ENCODE measurements around the gene GXYLT2. TPM values are rescaled to one million over a fixed set of nuclear protein-coding genes. Genes with fewer than 3 reads are reported as not detected.
"Not testable (repeated sequence)": the region's sequence is repeated elsewhere in the genome, so short reads cannot be mapped to it uniquely, and the experiment has no call there.

Gene GXYLT2
- total RNA-seq, 2 donors from 2014 or later = 0.10 TPM; not detected in 1

GRCh38 chr3:73003050-73003449 is 115.2 kb downstream of the GXYLT2 start:
- not testable (repeated sequence) for H3K36me3 Mint-ChIP-seq (ENCODE audit: low read depth)

GRCh38 chr3:73004316-73004715 is 116.5 kb downstream of the GXYLT2 start:
- ATAC-seq (no peak), DNase-seq (no peak)
- H3K27me3 Mint-ChIP-seq = no peaks in the 10 kb centered on the region
- no peak overlapping the region for H3K4me3 Mint-ChIP-seq
- H3K36me3 Mint-ChIP-seq (ENCODE audit: low read depth) = peaks cover 12% of the 10 kb centered on the region
- no peaks in the 10 kb centered on the region for H3K9me3 ChIP-seq (ENCODE audit: control insufficient read depth, low read length, poor library complexity, severe bottlenecking)
- peaks cover 55% of the 10 kb centered on the region for H3K4me1 Mint-ChIP-seq
- peak overlapping the region; percentile 37 for H3K27ac Mint-ChIP-seq

More at GRCh38 chr3:73003050-73003449, 115.2 kb downstream of the GXYLT2 start:
- not testable (repeated sequence) for DNase-seq; H3K9me3 ChIP-seq (ENCODE audit: control insufficient read depth, low read length, poor library complexity, severe bottlenecking); ATAC-seq; H3K27me3 Mint-ChIP-seq
- Mint-ChIP-seq H3K27ac (peak overlapping the region; percentile 37), H3K4me1 (peaks cover 53% of the 10 kb centered on the region), H3K4me3 (peak overlapping the region; percentile 19)

GRCh38 chr3:73007992-73008712 is 120.3 kb downstream of the GXYLT2 start:
- no peaks in the 10 kb centered on the region for H3K27me3 Mint-ChIP-seq
- H3K4me1 Mint-ChIP-seq = peaks cover 59% of the 10 kb centered on the region
- no peaks in the 10 kb centered on the region for H3K9me3 ChIP-seq (ENCODE audit: control insufficient read depth, low read length, poor library complexity, severe bottlenecking)
- no peak for DNase-seq
- H3K36me3 Mint-ChIP-seq (ENCODE audit: low read depth) = peaks cover 9% of the 10 kb centered on the region
- H3K27ac Mint-ChIP-seq = peak overlapping the region; percentile 83
- no peak for ATAC-seq
- peak overlapping the region; percentile 25 for H3K4me3 Mint-ChIP-seq

GRCh38 chr3:73009008-73009407 is 121.2 kb downstream of the GXYLT2 start:
- Mint-ChIP-seq H3K4me3 (peak overlapping the region; percentile 49), H3K4me1 (peaks cover 57% of the 10 kb centered on the region), H3K36me3 (ENCODE audit: low read depth) (peaks cover 9% of the 10 kb centered on the region), H3K27ac (peak overlapping the region; percentile 83), H3K27me3 (no peaks in the 10 kb centered on the region)
- no peak for DNase-seq
- no peaks in the 10 kb centered on the region for H3K9me3 ChIP-seq (ENCODE audit: control insufficient read depth, low read length, poor library complexity, severe bottlenecking)
- no peak for ATAC-seq

- no peaks in the 10 kb centered on the region for H3K27me3 Mint-ChIP-seq
- no peak overlapping the region for H3K4me3 Mint-ChIP-seq
- DNase-seq (no peak), ATAC-seq (no peak)
- H3K9me3 ChIP-seq (ENCODE audit: control insufficient read depth, low read length, poor library complexity, severe bottlenecking) = no peaks in the 10 kb centered on the region
- H3K4me1 Mint-ChIP-seq = peaks cover 53% of the 10 kb centered on the region
- peaks cover 9% of the 10 kb centered on the region for H3K36me3 Mint-ChIP-seq (ENCODE audit: low read depth)
- H3K27ac Mint-ChIP-seq = peak overlapping the region; percentile 83
These were observed 121.9 kb downstream of the GXYLT2 start for GRCh38 chr3:73009750-73010149.

GRCh38 chr3:73010158-73010557 is 122.3 kb downstream of the GXYLT2 start:
- H3K36me3 Mint-ChIP-seq (ENCODE audit: low read depth) = peaks cover 9% of the 10 kb centered on the region
- H3K27ac Mint-ChIP-seq = peak overlapping the region; percentile 83
- H3K9me3 ChIP-seq (ENCODE audit: control insufficient read depth, low read length, poor library complexity, severe bottlenecking) = no peaks in the 10 kb centered on the region
- DNase-seq (no peak), ATAC-seq (no peak)
- no peaks in the 10 kb centered on the region for H3K27me3 Mint-ChIP-seq
- H3K4me1 Mint-ChIP-seq = peaks cover 53% of the 10 kb centered on the region
- no peak overlapping the region for H3K4me3 Mint-ChIP-seq

- Mint-ChIP-seq H3K4me1 (peaks cover 41% of the 10 kb centered on the region), H3K4me3 (peak overlapping the region; percentile 2), H3K27ac (peak overlapping the region; percentile 37)
These were observed 130.5 kb downstream of the GXYLT2 start for GRCh38 chr3:73018298-73018697.

GRCh38 chr3:73018790-73019441 is 131.1 kb downstream of the GXYLT2 start:
- no peaks in the 10 kb centered on the region for H3K9me3 ChIP-seq (ENCODE audit: control insufficient read depth, low read length, poor library complexity, severe bottlenecking)
- Mint-ChIP-seq H3K27me3 (no peaks in the 10 kb centered on the region), H3K4me3 (peak overlapping the region; percentile 2), H3K36me3 (ENCODE audit: low read depth) (peaks cover 4% of the 10 kb centered on the region), H3K27ac (peak overlapping the region; percentile 37), H3K4me1 (peaks cover 40% of the 10 kb centered on the region)
- no peak for DNase-seq
- no peak for ATAC-seq

More at GRCh38 chr3:73018298-73018697, 130.5 kb downstream of the GXYLT2 start:
- H3K9me3 ChIP-seq (ENCODE audit: control insufficient read depth, low read length, poor library complexity, severe bottlenecking) = no peaks in the 10 kb centered on the region
- no peaks in the 10 kb centered on the region for H3K27me3 Mint-ChIP-seq
- ATAC-seq = no peak
- no peak for DNase-seq
- H3K36me3 Mint-ChIP-seq (ENCODE audit: low read depth) = peaks cover 4% of the 10 kb centered on the region

GRCh38 chr3:73021301-73021835 is 133.5 kb downstream of the GXYLT2 start:
- H3K4me3 Mint-ChIP-seq = no peak overlapping the region
- H3K9me3 ChIP-seq (ENCODE audit: control insufficient read depth, low read length, poor library complexity, severe bottlenecking) = no peaks in the 10 kb centered on the region
- H3K36me3 Mint-ChIP-seq (ENCODE audit: low read depth) = peaks cover 5% of the 10 kb centered on the region
- H3K27ac Mint-ChIP-seq = no peak overlapping the region
- ATAC-seq (no peak), DNase-seq (no peak)
- H3K4me1 Mint-ChIP-seq = peaks cover 50% of the 10 kb centered on the region
- no peaks in the 10 kb centered on the region for H3K27me3 Mint-ChIP-seq

- no peak for DNase-seq
- Mint-ChIP-seq H3K4me1 (peaks cover 54% of the 10 kb centered on the region), H3K27me3 (no peaks in the 10 kb centered on the region), H3K27ac (peak overlapping the region; percentile 21), H3K36me3 (ENCODE audit: low read depth) (peaks cover 2% of the 10 kb centered on the region), H3K4me3 (no peak overlapping the region)
- H3K9me3 ChIP-seq (ENCODE audit: control insufficient read depth, low read length, poor library complexity, severe bottlenecking) = no peaks in the 10 kb centered on the region
- ATAC-seq = no peak
These were observed 137.0 kb downstream of the GXYLT2 start for GRCh38 chr3:73024836-73025235.

GRCh38 chr3:73026111-73026759 is 138.4 kb downstream of the GXYLT2 start:
- H3K36me3 Mint-ChIP-seq (ENCODE audit: low read depth) = peaks cover 2% of the 10 kb centered on the region
- peak overlapping the region; percentile 76 for H3K27ac Mint-ChIP-seq
- H3K4me3 Mint-ChIP-seq = peak overlapping the region; percentile 3
- DNase-seq (no peak), ATAC-seq (no peak)
- H3K9me3 ChIP-seq (ENCODE audit: control insufficient read depth, low read length, poor library complexity, severe bottlenecking) = no peaks in the 10 kb centered on the region
- no peaks in the 10 kb centered on the region for H3K27me3 Mint-ChIP-seq
- H3K4me1 Mint-ChIP-seq = peaks cover 61% of the 10 kb centered on the region
